ENCODE results near the gene TMEM196.
"Not testable (repeated sequence)": the region's sequence is repeated elsewhere in the genome, so short reads cannot be mapped to it uniquely, and the experiment has no call there.

Gene TMEM196

GRCh38 chr7:19698331-19698730 lies 75.1 kb downstream of the TMEM196 start:
- no peak overlapping the region for H3K4me3 ChIP-seq (ENCODE audit: control insufficient read depth, low read depth, low read length)
- no peak for TF ChIP-seq CTCF (IDR thresholded peaks at IDR 0.05; ENCODE audit: control insufficient read depth, insufficient read depth, low read depth, low read length, missing control alignments)
- no peak for DNase-seq (ENCODE audit: low read depth)

GRCh38 chr7:19696926-19697325 lies 76.5 kb downstream of the TMEM196 start:
- no peak for DNase-seq (ENCODE audit: low read depth)
- no peak for TF ChIP-seq CTCF (IDR thresholded peaks at IDR 0.05; ENCODE audit: control insufficient read depth, insufficient read depth, low read depth, low read length, missing control alignments)
- no peak overlapping the region for H3K4me3 ChIP-seq (ENCODE audit: control insufficient read depth, low read depth, low read length)

- TF ChIP-seq CTCF (IDR thresholded peaks at IDR 0.05; ENCODE audit: control insufficient read depth, insufficient read depth, low read depth, low read length, missing control alignments): no peak
- no peak overlapping the region for H3K4me3 ChIP-seq (ENCODE audit: control insufficient read depth, low read depth, low read length)
- no peak for DNase-seq (ENCODE audit: low read depth)
These were observed 81.1 kb downstream of the TMEM196 start for GRCh38 chr7:19692111-19692828.

GRCh38 chr7:19690736-19691135 lies 82.7 kb downstream of the TMEM196 start:
- TF ChIP-seq CTCF (IDR thresholded peaks at IDR 0.05; ENCODE audit: control insufficient read depth, insufficient read depth, low read depth, low read length, missing control alignments): no peak
- no peak for DNase-seq (ENCODE audit: low read depth)
- H3K4me3 ChIP-seq (ENCODE audit: control insufficient read depth, low read depth, low read length): no peak overlapping the region

GRCh38 chr7:19689130-19689529 lies 84.3 kb downstream of the TMEM196 start:
- H3K4me3 ChIP-seq (ENCODE audit: control insufficient read depth, low read depth, low read length); DNase-seq (ENCODE audit: low read depth): not testable (repeated sequence)

GRCh38 chr7:19681596-19681995 lies 91.8 kb downstream of the TMEM196 start:
- DNase-seq (ENCODE audit: low read depth): no peak
- H3K4me3 ChIP-seq (ENCODE audit: control insufficient read depth, low read depth, low read length): no peak overlapping the region
- no peak for TF ChIP-seq CTCF (IDR thresholded peaks at IDR 0.05; ENCODE audit: control insufficient read depth, insufficient read depth, low read depth, low read length, missing control alignments)

GRCh38 chr7:19677180-19677579 lies 96.2 kb downstream of the TMEM196 start:
- no peak overlapping the region for H3K4me3 ChIP-seq (ENCODE audit: control insufficient read depth, low read depth, low read length)
- no peak for TF ChIP-seq CTCF (IDR thresholded peaks at IDR 0.05; ENCODE audit: control insufficient read depth, insufficient read depth, low read depth, low read length, missing control alignments)
- peak; percentile 68 for DNase-seq (ENCODE audit: low read depth)
